AG09309 (cell line): ENCODE results near the gene ZNF804B.

ENCODE experiments used
- DNase-seq: peaks from one replicate; pipeline ENCODE4 v3.0.0-alpha.2; 2010; ENCODE audit warnings: low read depth
- H3K4me3 ChIP-seq: 2 replicates; pipeline ENCODE4 v1.5.1; 2011; ENCODE audit warnings: mild to moderate bottlenecking, low read depth, low read length, moderate library complexity; ENCODE audit not compliant: control insufficient read depth
- TF ChIP-seq, protein P1 (sequence below): IDR thresholded peaks from 2 replicates; pipeline ENCODE4 v1.5.1; 2011; ENCODE audit warnings: mild to moderate bottlenecking, low read depth, low read length, inconsistent platforms; ENCODE audit not compliant: insufficient read depth, control insufficient read depth; ENCODE audit errors: missing control alignments

ZNF804B gene

DNA sequence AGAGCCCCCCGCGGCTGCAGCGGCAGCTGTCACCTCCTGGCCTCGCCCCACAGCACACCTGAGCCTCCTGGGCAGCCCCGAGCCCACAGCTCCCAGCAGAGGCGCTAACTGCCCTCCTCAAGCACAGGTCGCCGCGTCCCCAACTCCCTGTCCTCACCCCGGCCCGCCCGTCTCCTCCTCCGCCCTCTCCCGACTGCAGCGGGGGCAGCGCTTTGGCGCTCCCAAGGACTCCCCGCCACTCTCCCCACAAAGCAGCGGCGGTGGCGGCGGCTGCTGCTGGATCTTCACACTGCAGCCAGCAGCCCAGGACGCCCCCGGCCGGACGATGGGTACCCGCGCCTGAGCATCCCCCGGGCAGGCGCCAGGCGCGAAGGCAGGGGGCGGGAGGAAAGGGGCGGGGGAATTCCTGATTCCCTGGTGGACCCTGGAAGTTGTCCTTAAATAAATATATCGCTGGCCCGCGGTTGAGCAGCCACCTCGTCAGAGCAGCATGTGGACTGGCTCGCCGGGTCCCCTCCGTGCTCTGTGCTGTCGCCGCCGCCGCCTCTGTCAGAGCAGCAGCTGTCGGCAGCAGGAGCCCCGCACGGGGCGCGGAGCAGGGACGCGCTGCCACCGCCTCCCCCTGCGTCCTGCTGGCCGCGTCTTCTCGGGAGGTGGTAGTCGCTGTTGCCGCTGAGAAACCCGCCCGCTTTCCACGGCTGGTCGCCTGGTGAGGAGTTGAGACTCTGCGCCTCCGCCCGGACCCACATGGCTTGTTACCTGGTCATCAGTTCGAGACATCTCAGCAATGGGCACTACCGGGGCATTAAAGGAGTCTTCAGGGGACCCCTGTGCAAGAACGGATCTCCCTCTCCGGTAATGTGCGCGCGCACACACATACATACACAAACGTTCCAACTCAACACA lies at the start of gene ZNF804B:
Gene ZNF804B (plus strand): TSS at position 471 of the 906 bp plus-strand sequence. CDS start 277 bp downstream, at position 748.
- no peak within 1 kb of the TSS for H3K4me3 ChIP-seq
- no peak for DNase-seq
- TF ChIP-seq, protein P1, sequence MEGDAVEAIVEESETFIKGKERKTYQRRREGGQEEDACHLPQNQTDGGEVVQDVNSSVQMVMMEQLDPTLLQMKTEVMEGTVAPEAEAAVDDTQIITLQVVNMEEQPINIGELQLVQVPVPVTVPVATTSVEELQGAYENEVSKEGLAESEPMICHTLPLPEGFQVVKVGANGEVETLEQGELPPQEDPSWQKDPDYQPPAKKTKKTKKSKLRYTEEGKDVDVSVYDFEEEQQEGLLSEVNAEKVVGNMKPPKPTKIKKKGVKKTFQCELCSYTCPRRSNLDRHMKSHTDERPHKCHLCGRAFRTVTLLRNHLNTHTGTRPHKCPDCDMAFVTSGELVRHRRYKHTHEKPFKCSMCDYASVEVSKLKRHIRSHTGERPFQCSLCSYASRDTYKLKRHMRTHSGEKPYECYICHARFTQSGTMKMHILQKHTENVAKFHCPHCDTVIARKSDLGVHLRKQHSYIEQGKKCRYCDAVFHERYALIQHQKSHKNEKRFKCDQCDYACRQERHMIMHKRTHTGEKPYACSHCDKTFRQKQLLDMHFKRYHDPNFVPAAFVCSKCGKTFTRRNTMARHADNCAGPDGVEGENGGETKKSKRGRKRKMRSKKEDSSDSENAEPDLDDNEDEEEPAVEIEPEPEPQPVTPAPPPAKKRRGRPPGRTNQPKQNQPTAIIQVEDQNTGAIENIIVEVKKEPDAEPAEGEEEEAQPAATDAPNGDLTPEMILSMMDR = no peak

DNA sequence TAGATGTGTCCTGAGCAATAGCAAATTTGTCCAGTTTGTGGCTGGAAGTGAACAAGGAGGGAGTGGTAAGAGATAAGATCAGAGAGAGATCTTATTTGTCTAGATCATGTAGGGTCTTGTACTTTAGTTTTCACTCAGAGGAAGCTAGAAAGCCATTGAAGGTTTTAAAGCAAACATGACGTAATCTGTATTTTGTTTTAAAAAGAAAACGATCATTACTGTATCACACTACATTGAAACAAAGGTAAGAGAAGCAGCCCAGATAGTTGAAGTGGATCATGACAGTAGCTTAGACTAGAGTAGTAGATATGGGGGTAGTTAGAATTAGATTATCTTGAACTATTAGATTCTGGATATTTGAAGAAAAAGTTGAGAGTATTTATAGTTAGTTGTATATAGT lies 23.6 kb upstream of the ZNF804B start:
- DNase-seq = no peak
- TF ChIP-seq, protein P1 = no peak
- H3K4me3 ChIP-seq = no peak overlapping the region

DNA sequence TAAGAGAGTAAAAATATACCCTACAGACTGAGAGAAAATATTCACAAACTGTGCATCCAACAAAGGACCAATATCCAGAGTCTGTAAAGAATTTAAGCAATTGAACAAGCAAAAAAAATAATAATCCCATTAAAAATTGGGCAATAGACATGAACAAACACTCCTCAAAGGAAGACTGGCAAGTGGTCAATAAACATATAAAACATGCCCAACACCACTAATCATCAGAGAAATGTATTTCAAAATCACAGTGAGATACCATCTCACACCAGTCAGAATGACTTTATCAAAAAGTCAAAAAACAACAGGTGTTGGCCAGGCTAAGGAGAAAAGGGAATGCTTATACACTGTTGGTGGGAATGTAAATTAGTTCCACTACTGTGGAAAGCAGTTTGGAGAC lies 21.9 kb upstream of the ZNF804B start:
- TF ChIP-seq, protein P1 = no peak
- H3K4me3 ChIP-seq = no peak overlapping the region
- DNase-seq = no peak

DNA sequence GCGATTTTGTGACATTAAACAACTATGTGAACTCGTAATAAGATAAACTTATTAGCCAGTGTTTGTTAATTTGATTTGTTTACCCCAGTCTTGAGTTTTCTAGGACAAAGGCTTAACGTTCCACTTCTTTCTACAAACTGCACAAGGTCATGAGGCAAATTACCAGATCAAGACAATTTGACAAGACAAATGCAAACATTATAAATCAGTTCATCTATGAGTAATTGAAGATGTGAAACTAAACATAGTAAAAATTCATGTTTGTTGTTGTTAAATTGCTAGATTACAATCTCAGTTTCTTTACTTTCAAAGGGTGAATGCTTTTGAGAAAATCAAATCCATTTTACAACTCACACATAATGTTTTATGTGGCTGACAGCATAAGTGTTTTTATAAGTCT lies 13.4 kb upstream of the ZNF804B start:
- DNase-seq = no peak
- H3K4me3 ChIP-seq = no peak overlapping the region
- TF ChIP-seq, protein P1 = no peak

DNA sequence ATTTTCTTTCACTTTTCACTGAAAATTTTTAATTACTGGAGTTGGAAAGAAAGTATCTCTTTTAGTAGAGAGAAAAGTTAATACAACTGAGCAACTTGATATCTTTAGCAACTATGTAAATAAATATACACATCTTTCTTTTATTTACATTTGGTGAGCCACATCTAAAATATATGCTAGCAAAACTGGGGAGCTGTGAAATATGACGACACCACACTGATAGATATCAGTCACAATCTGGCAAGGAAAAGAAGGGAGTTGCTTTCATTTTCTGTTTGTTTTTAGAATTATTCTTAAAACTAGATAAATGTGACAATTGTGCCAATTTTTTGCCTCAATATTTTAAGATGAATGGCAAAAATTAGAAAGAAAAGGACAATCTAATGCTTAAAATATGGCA lies 2.7 kb upstream of the ZNF804B start:
- no peak for DNase-seq
- TF ChIP-seq, protein P1 = no peak
- no peak overlapping the region for H3K4me3 ChIP-seq

DNA sequence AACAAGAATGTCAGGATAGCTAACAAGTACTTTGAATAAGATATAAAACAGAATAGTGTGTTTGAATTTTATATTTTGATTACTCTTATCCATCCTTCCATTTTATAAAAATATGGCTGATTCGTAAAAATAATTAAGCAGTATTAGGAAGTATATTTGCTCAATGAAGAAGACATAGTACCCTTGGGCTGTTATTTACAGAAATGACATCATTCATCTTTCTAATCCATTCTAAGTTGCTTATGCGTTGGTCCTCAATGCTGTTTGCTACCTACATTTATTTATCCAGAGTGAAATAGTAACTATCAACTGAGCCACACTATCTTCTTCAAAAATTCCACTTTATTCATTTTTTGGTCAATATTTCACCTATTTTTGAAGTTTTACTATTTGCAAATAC lies 2.1 kb upstream of the ZNF804B start:
- H3K4me3 ChIP-seq = no peak overlapping the region
- TF ChIP-seq, protein P1 = no peak
- no peak for DNase-seq
